ENCODE results near the gene SRR. TPM values are rescaled to one million over a fixed set of nuclear protein-coding genes. Genes with fewer than 3 reads are reported as not detected.

The SRR gene
- total RNA-seq, 2 donors from 2014 or later, result 20.9 to 26.8 TPM

DNA sequence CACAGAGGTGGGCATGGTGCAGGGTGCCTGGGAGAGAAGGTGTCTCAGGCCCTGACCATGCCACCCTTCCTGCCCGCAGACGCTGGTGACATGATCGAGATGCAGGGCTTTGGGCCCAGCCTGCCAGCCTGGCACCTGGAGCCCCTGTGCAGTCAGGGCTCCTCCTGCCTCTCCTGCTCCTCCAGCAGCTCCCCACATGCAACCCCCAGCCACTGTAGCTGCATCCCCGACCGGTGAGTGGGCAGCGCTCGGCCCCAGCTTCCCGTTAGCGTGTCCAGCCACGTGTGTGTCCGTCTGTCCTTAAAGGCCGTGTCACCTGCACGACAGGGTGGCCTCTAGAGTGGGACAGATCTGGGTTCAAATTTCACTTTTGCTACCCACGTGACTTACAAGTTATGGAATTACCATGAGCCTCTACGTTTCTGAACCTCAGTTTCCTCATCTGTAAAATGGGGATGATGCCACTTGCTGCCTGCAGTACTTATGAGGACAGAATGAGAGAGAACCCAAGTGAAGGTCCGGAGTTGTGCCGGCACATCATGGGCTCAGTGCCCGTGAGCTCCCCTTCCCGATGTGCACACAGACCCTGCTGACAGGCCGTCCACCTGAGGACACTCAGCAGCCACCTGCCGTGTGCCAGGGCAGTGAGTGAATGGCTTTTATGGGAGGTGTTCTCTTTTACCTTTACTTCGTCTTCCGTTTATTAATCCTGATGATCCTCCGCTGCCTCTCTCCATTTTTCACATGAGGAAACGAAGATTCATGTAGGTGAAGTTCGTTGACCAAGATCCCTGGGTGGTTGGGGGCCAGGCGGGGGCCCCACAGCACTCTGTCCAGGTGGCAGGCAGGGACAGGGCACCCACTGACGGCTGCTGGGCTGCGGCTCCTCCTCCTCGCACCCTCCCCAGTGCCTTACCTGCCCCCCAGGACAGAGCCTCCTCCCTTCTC lies 67.7 kb downstream of the SRR start:
- DNase-seq (no peak), ATAC-seq (replicated peaks in 1 of 2) (no peak)
- H3K27ac Mint-ChIP-seq, result no peak overlapping the region
- no peak overlapping the region for H3K4me3 Mint-ChIP-seq
- no peaks in the 10 kb centered on the region for H3K36me3 Mint-ChIP-seq (ENCODE audit: insufficient read depth in 2 of 2)
- H3K4me1 Mint-ChIP-seq (ENCODE audit: low read depth), result no peaks in the 10 kb centered on the region
- H3K27me3 Mint-ChIP-seq (ENCODE audit: low read depth), result no peaks in the 10 kb centered on the region
- no peaks in the 10 kb centered on the region for H3K9me3 Mint-ChIP-seq

GRCh38 chr17:2372180-2372579 lies 68.4 kb downstream of the SRR start:
- H3K27ac Mint-ChIP-seq, result no peak overlapping the region

GRCh38 chr17:2372681-2373080 lies 68.9 kb downstream of the SRR start:
- DNase-seq (no peak), ATAC-seq (replicated peaks in 1 of 2) (no peak)
- no peak overlapping the region for H3K27ac Mint-ChIP-seq
- no peaks in the 10 kb centered on the region for H3K4me1 Mint-ChIP-seq (ENCODE audit: low read depth)
- no peaks in the 10 kb centered on the region for H3K27me3 Mint-ChIP-seq (ENCODE audit: low read depth)
- H3K4me3 Mint-ChIP-seq, result no peak overlapping the region
- H3K36me3 Mint-ChIP-seq (ENCODE audit: insufficient read depth in 2 of 2), result peaks cover 0 to 2% of the 10 kb centered on the region in 2 donors
- H3K9me3 Mint-ChIP-seq, result no peaks in the 10 kb centered on the region

More at GRCh38 chr17:2372180-2372579, 68.4 kb downstream of the SRR start:
- Mint-ChIP-seq H3K4me1 (ENCODE audit: low read depth) (no peaks in the 10 kb centered on the region), H3K4me3 (no peak overlapping the region), H3K9me3 (no peaks in the 10 kb centered on the region), H3K36me3 (ENCODE audit: insufficient read depth in 2 of 2) (no peaks in the 10 kb centered on the region), H3K27me3 (ENCODE audit: low read depth) (no peaks in the 10 kb centered on the region)
- no peak for ATAC-seq (replicated peaks in 1 of 2)
- no peak for DNase-seq

GRCh38 chr17:2373179-2373578 lies 69.4 kb downstream of the SRR start:
- Mint-ChIP-seq H3K27me3 (ENCODE audit: low read depth) (no peaks in the 10 kb centered on the region), H3K4me1 (ENCODE audit: low read depth) (no peaks in the 10 kb centered on the region), H3K9me3 (no peaks in the 10 kb centered on the region), H3K36me3 (ENCODE audit: insufficient read depth in 2 of 2) (peaks cover 0 to 3% of the 10 kb centered on the region in 2 donors), H3K27ac (no peak overlapping the region), H3K4me3 (no peak overlapping the region)
- ATAC-seq (replicated peaks in 1 of 2), result no peak
- DNase-seq, result no peak

Other genes starting within 250 kb of the SRR start
- gene HIC1, start 248.8 kb upstream of the SRR start, total RNA-seq, result 10 to 100 TPM; 11.7 to 21.4 TPM
- 10 to 100 TPM; 47.3 to 54.1 TPM for gene SMG6, start 165 bp upstream of the SRR start, total RNA-seq
- gene TSR1, start 32.5 kb downstream of the SRR start, total RNA-seq, result 10 to 100 TPM; 36.4 to 38.2 TPM
- gene SGSM2, start 33.6 kb downstream of the SRR start, total RNA-seq, result 10 to 100 TPM; 40.8 to 57.5 TPM
- 10 to 100 TPM; 23.8 to 24.3 TPM for gene MNT, start 97.1 kb downstream of the SRR start, total RNA-seq
- 10 to 100 TPM; 33.3 to 45.7 TPM for gene METTL16, start 207.9 kb downstream of the SRR start, total RNA-seq